ENCODE data around the gene PTN. TPM values are rescaled to one million over a fixed set of nuclear protein-coding genes. Genes with fewer than 3 reads are reported as not detected.
"Not testable (repeated sequence)": the region's sequence is repeated elsewhere in the genome, so short reads cannot be mapped to it uniquely, and the experiment has no call there.

Gene PTN
- total and polyA plus RNA-seq, 2 experiments from 2014 or later = 8.3 to 8.5 TPM

DNA sequence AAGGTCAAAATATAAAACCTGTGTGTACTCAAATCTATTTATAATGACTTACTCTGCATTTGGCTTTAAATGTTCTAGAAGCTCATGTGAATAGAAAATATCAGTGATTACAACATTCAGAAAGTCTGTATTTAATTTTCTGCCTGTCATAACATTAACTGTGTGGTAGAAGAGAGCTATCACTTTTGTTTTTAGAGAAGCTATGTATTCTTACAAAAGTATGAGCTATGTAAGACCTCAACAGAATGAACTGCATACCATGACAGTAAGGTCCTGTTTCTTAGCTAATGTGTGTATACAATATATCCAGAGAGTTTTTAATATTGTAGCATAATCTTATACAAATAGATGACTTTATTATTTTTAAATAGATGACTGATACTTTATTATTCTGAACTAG lies 61.5 kb downstream of the PTN start:
- H4K20me1 ChIP-seq (ENCODE audit: insufficient read depth) = no peaks in the 10 kb centered on the region
- H3K4me3 ChIP-seq = no peak overlapping the region
- H3F3A ChIP-seq (ENCODE audit: insufficient read depth) = no peaks in the 10 kb centered on the region
- no peaks in the 10 kb centered on the region for H3K4me1 ChIP-seq (ENCODE audit: insufficient read depth)
- in situ Hi-C loops (cut with MboI) = no loop called here
- no peak overlapping the region for H2AFZ ChIP-seq
- DNase-seq = no peak
- H3K9me3 ChIP-seq (ENCODE audit: low read depth) = no peaks in the 10 kb centered on the region
- no peaks in the 10 kb centered on the region for H3K27me3 ChIP-seq (replicated peaks; ENCODE audit: insufficient read depth)
- H3K36me3 ChIP-seq (ENCODE audit: low read depth) = no peaks in the 10 kb centered on the region
- no peak overlapping the region for H3K4me2 ChIP-seq (ENCODE audit: unreplicated experiment)
- H3K9ac ChIP-seq = no peak overlapping the region
- H3K9me2 ChIP-seq (ENCODE audit: insufficient read depth) = no peaks in the 10 kb centered on the region
- H3K79me2 ChIP-seq (ENCODE audit: insufficient read depth) = no peaks in the 10 kb centered on the region
- TF ChIP-seq EZH2phosphoT487 (IDR thresholded peaks at IDR 0.05; ENCODE audit: insufficient read depth, low read depth) (no peak), EZH2 (IDR thresholded peaks at IDR 0.05; ENCODE audit: insufficient read depth, poor library complexity, severe bottlenecking) (no peak)
- H3K27ac ChIP-seq = no peak overlapping the region

DNA sequence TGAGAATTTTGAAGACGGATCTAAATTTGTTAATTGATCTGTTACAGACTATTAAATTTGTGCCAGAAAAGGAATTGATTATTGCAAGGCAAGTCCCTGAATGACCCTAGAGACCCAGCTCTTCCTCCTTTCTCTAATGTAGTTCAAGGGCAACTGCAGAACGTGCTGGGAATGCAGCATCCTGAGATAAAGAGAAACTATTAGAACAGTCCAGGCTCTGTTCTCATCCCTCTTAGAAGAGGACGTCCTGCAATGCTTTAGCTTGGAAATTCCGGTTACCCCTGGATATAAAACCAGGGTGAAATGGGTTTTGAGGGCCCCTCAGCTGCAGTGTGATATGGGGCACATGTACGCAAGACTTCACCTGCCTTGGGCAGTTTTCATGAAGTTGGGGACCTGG lies 67.3 kb downstream of the PTN start:
- Histone ChIP-seq H3K4me3 (no peak overlapping the region), H3K36me3 (ENCODE audit: low read depth) (no peaks in the 10 kb centered on the region), H3K79me2 (ENCODE audit: insufficient read depth) (no peaks in the 10 kb centered on the region), H4K20me1 (ENCODE audit: insufficient read depth) (no peaks in the 10 kb centered on the region), H3K4me2 (ENCODE audit: unreplicated experiment) (no peak overlapping the region), H3K4me1 (ENCODE audit: insufficient read depth) (no peaks in the 10 kb centered on the region), H2AFZ (no peak overlapping the region), H3K9me2 (ENCODE audit: insufficient read depth) (0 out of 2 replicates have a peak, but pooled peaks cover 4% of the 10 kb centered on the region), H3F3A (ENCODE audit: insufficient read depth) (no peaks in the 10 kb centered on the region), H3K27me3 (replicated peaks; ENCODE audit: insufficient read depth) (no peaks in the 10 kb centered on the region), H3K9ac (no peak overlapping the region), H3K9me3 (ENCODE audit: low read depth) (no peaks in the 10 kb centered on the region), H3K27ac (no peak overlapping the region)
- TF ChIP-seq EZH2phosphoT487 (IDR thresholded peaks at IDR 0.05; ENCODE audit: insufficient read depth, low read depth) = no peak
- no peak for DNase-seq
- in situ Hi-C loops (cut with MboI) = no loop called here
- WGBS, 2 experiments (ENCODE audit: low coverage in 1 of 2, low lambda C conversion rate in 2 of 2, missing lambda C conversion rate in 2 of 2) = 64 to 65% methylated on average over 5 of the region's 5 CpGs

DNA sequence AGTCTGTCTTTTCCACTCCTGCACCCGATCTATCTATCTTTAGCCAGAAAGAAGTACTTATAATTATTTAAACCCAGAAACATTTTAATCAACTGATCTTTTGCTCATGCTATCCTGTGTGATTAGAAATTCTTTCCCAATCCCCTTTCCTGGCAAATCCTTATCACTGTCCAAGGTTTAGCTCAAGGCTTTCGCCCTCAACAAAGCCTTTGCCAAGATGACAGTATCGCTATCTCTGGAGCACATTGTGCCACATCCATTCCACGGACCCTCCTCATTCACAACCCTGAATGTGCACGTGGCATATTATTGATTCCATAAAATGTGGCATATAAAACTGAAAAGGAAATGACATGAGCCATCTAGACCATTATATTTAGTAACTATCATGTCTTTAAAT lies 71.3 kb downstream of the PTN start:
- H3K4me3 ChIP-seq = no peak overlapping the region
- no peak overlapping the region for H3K27ac ChIP-seq
- no peaks in the 10 kb centered on the region for H3K9me3 ChIP-seq (ENCODE audit: low read depth)
- no peaks in the 10 kb centered on the region for H3K36me3 ChIP-seq (ENCODE audit: low read depth)
- no peaks in the 10 kb centered on the region for H3F3A ChIP-seq (ENCODE audit: insufficient read depth)
- no peaks in the 10 kb centered on the region for H4K20me1 ChIP-seq (ENCODE audit: insufficient read depth)
- no peak overlapping the region for H2AFZ ChIP-seq
- H3K27me3 ChIP-seq (replicated peaks; ENCODE audit: insufficient read depth) = no peaks in the 10 kb centered on the region
- no peak overlapping the region for H3K4me2 ChIP-seq (ENCODE audit: unreplicated experiment)
- H3K79me2 ChIP-seq (ENCODE audit: insufficient read depth) = no peaks in the 10 kb centered on the region
- in situ Hi-C loops (cut with MboI) = no loop called here
- no peak for DNase-seq
- WGBS, 2 experiments (ENCODE audit: low coverage in 1 of 2, low lambda C conversion rate in 2 of 2, missing lambda C conversion rate in 2 of 2) = 59 to 60% methylated on average over 5 of the region's 5 CpGs
- no peak overlapping the region for H3K9ac ChIP-seq
- TF ChIP-seq EZH2 (IDR thresholded peaks at IDR 0.05; ENCODE audit: insufficient read depth, poor library complexity, severe bottlenecking) = no peak
- no peak for TF ChIP-seq EZH2phosphoT487 (IDR thresholded peaks at IDR 0.05; ENCODE audit: insufficient read depth, low read depth)
- H3K9me2 ChIP-seq (ENCODE audit: insufficient read depth) = 0 out of 2 replicates have a peak, but pooled peaks cover 4% of the 10 kb centered on the region
- no peaks in the 10 kb centered on the region for H3K4me1 ChIP-seq (ENCODE audit: insufficient read depth)

DNA sequence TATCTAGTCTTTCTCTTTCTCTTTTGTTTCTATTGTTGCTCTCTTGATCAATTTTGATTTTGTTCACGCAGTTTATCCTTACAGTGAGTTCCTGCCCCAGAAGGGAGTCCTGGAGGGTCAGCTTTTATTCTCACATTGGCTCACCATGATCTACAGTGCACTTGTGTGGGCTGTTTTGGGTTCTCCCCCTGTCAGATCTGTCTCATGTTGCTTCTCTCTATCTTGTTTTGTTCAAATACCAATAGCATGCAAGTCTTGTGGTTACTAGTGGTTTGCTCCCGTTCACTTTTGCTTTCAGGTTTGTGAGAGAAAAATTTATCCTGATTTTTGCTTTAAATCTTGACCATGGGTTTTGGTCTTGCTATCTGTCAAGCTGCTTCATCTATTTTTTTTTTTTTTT lies 74.3 kb downstream of the PTN start:
- H3K4me2 ChIP-seq (ENCODE audit: unreplicated experiment) = no peak overlapping the region
- DNase-seq = no peak
- TF ChIP-seq EZH2 (IDR thresholded peaks at IDR 0.05; ENCODE audit: insufficient read depth, poor library complexity, severe bottlenecking) (no peak), EZH2phosphoT487 (IDR thresholded peaks at IDR 0.05; ENCODE audit: insufficient read depth, low read depth) (no peak)
- 60 to 72% methylated on average over 2 of the region's 2 CpGs for WGBS, 2 experiments (ENCODE audit: low coverage in 1 of 2, low lambda C conversion rate in 2 of 2, missing lambda C conversion rate in 2 of 2)
- no peak overlapping the region for H3K27ac ChIP-seq
- no peaks in the 10 kb centered on the region for H3K9me3 ChIP-seq (ENCODE audit: low read depth)
- H3K27me3 ChIP-seq (replicated peaks; ENCODE audit: insufficient read depth) = no peaks in the 10 kb centered on the region
- H3K4me3 ChIP-seq = no peak overlapping the region
- H3K36me3 ChIP-seq (ENCODE audit: low read depth) = no peaks in the 10 kb centered on the region
- no peaks in the 10 kb centered on the region for H3F3A ChIP-seq (ENCODE audit: insufficient read depth)
- H3K79me2 ChIP-seq (ENCODE audit: insufficient read depth) = no peaks in the 10 kb centered on the region
- in situ Hi-C loops (cut with MboI) = no loop called here
- H3K4me1 ChIP-seq (ENCODE audit: insufficient read depth) = no peaks in the 10 kb centered on the region
- H2AFZ ChIP-seq = no peak overlapping the region
- H3K9ac ChIP-seq = no peak overlapping the region
- 0 out of 2 replicates have a peak, but pooled peaks cover 4% of the 10 kb centered on the region for H3K9me2 ChIP-seq (ENCODE audit: insufficient read depth)
- H4K20me1 ChIP-seq (ENCODE audit: insufficient read depth) = no peaks in the 10 kb centered on the region

DNA sequence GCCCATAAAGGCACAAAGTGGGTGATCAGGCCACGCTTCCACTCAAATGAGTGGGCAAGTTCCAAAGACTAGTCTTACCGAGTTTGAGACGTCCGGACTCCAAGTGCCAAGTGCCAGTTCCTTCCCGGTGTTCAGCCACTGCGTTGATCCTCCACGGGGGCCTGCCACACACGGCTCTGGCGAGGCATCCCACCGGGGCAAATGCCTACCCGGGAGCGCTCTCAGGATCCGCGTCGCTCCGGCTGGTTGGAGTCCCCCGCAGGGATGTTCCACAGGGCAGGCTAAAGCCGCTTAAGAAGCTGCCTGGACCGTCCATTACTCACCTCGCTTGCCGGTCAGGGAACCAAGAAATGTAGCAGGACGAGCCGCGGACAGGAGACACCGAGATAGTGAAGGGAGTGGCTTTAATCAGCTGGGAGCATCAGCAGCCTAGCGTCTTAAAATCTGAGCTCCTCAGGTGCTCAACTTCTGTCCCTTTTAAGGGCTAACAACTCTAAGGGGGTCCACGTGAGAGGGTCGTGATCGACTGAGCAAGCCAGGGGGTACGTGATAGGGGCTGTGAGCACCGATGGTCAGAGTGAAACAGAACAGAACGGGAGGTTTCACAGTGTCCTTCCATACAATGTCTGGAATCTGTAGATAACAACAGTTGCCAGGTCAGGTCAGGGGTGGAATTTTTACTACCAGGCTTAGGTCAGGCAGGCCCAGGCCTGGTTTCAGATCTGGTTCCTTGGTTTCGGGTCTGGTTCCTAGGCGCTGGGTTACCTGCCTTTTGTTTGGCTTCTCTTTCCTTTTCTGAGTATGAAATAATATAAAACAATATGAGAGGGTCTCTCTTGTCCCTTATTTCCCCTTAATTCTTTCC lies 75.3 kb downstream of the PTN start:
- H3K9me3 ChIP-seq (ENCODE audit: low read depth); in situ Hi-C loops (cut with MboI); H3K27ac ChIP-seq; H3K27me3 ChIP-seq (replicated peaks; ENCODE audit: insufficient read depth); H3K79me2 ChIP-seq (ENCODE audit: insufficient read depth); H3K9me2 ChIP-seq (ENCODE audit: insufficient read depth); H3K4me2 ChIP-seq (ENCODE audit: unreplicated experiment); DNase-seq; H3K4me3 ChIP-seq; H3F3A ChIP-seq (ENCODE audit: insufficient read depth); H4K20me1 ChIP-seq (ENCODE audit: insufficient read depth); H3K9ac ChIP-seq; H2AFZ ChIP-seq; H3K4me1 ChIP-seq (ENCODE audit: insufficient read depth); H3K36me3 ChIP-seq (ENCODE audit: low read depth): not testable (repeated sequence)
- WGBS, 2 experiments (ENCODE audit: low coverage in 1 of 2, low lambda C conversion rate in 2 of 2, missing lambda C conversion rate in 2 of 2) = 85 to 89% methylated on average over 30 to 34 of the region's 34 CpGs
